MM.1S (cell line): ENCODE measurements around the gene GCG.

Source experiments
- DNase-seq: peaks from one replicate; pipeline ENCODE4 v3.0.0-alpha.2; 2015
- H2AFZ ChIP-seq: fragments of 300-600 bp; sonication (generic); 2 replicates; pipeline ENCODE4 v1.6.0; 2016; ENCODE audit warnings: antibody characterized with exemption, low read length
- H3F3A ChIP-seq: fragments of 300-600 bp; sonication (generic); 2 replicates; pipeline ENCODE4 v1.6.1; 2016; ENCODE audit warnings: mild to moderate bottlenecking, antibody characterized with exemption, low read length, moderate library complexity, mixed read lengths; ENCODE audit not compliant: insufficient read depth
- H3K27ac ChIP-seq: fragments of 300-600 bp; sonication (generic); 2 replicates; pipeline ENCODE4 v1.5.1; 2016; ENCODE audit warnings: mild to moderate bottlenecking, low read length
- H3K27me3 ChIP-seq: fragments of 300-600 bp; sonication (generic); replicated peaks from 2 replicates; pipeline ENCODE4 v1.6.0; 2016; ENCODE audit warnings: low read length; ENCODE audit not compliant: insufficient read depth
- H3K36me3 ChIP-seq: fragments of 300-600 bp; sonication (generic); replicated peaks from 2 replicates; pipeline ENCODE4 v1.6.1; 2016; ENCODE audit warnings: mild to moderate bottlenecking, low read length, mixed read lengths; ENCODE audit not compliant: insufficient read depth
- H3K4me1 ChIP-seq: fragments of 300-600 bp; sonication (generic); 2 replicates; pipeline ENCODE4 v1.6.1; 2016; ENCODE audit warnings: low read length, mixed read lengths
- H3K4me2 ChIP-seq: fragments of 300-600 bp; sonication (generic); 2 replicates; pipeline ENCODE4 v1.6.0; 2016; ENCODE audit warnings: low read depth, low read length
- H3K4me3 ChIP-seq: fragments of 300-600 bp; sonication (generic); 2 replicates; pipeline ENCODE4 v1.5.1; 2016; ENCODE audit warnings: low read length, mixed read lengths
- H3K79me2 ChIP-seq: fragments of 300-600 bp; sonication (generic); 2 replicates; pipeline ENCODE4 v1.6.1; 2016; ENCODE audit warnings: mixed run types, low read length, mixed read lengths
- H3K9ac ChIP-seq: fragments of 300-600 bp; sonication (generic); 2 replicates; pipeline ENCODE4 v1.6.1; 2016; ENCODE audit warnings: low read length, mixed read lengths
- H3K9me2 ChIP-seq: fragments of 300-600 bp; sonication (generic); replicated peaks from 2 replicates; pipeline ENCODE4 v1.6.1; 2016; ENCODE audit warnings: mild to moderate bottlenecking, low read length, mixed read lengths; ENCODE audit not compliant: insufficient read depth
- H3K9me3 ChIP-seq: fragments of 300-600 bp; sonication (generic); replicated peaks from 2 replicates; pipeline ENCODE4 v1.6.1; 2016; ENCODE audit warnings: mild to moderate bottlenecking, low read length, mixed read lengths; ENCODE audit not compliant: insufficient read depth
- H4K20me1 ChIP-seq: fragments of 300-600 bp; sonication (generic); 2 replicates; pipeline ENCODE4 v1.6.1; 2016; ENCODE audit warnings: mild to moderate bottlenecking, low read length, moderate library complexity, mixed read lengths; ENCODE audit not compliant: insufficient read depth
- CTCF ChIP-seq: fragments of 300-600 bp; sonication (generic); IDR thresholded peaks from 2 replicates; pipeline ENCODE4 v1.5.1; 2016; ENCODE audit warnings: antibody characterized with exemption, low read length, mixed read lengths
- EZH2 ChIP-seq: fragments of 300-600 bp; sonication (generic); optimal IDR thresholded peaks from 2 replicates; pipeline ENCODE3; 2017; ENCODE audit warnings: low read depth, mild to moderate bottlenecking, antibody characterized with exemption, low read length, mixed read lengths
- EZH2phosphoT487 ChIP-seq: fragments of 300-600 bp; sonication (generic); IDR thresholded peaks from 2 replicates; pipeline ENCODE4 v1.6.1; 2018; ENCODE audit warnings: antibody characterized with exemption, low read length

GCG gene

GRCh38 chr2:162198239-162198638 lies 46.2 kb upstream of the GCG start:
- TF ChIP-seq EZH2: no peak
- TF ChIP-seq EZH2phosphoT487: no peak
- no peak for TF ChIP-seq CTCF
- no peaks in the 10 kb centered on the region for H3K9me3 ChIP-seq
- no peak overlapping the region for H2AFZ ChIP-seq
- no peaks in the 10 kb centered on the region for H3K4me1 ChIP-seq
- no peaks in the 10 kb centered on the region for H3K27me3 ChIP-seq
- no peaks in the 10 kb centered on the region for H4K20me1 ChIP-seq
- no peaks in the 10 kb centered on the region for H3F3A ChIP-seq
- no peaks in the 10 kb centered on the region for H3K79me2 ChIP-seq
- no peak overlapping the region for H3K27ac ChIP-seq
- H3K9ac ChIP-seq: no peak overlapping the region
- H3K36me3 ChIP-seq: no peaks in the 10 kb centered on the region
- no peak overlapping the region for H3K4me2 ChIP-seq
- H3K4me3 ChIP-seq: no peak overlapping the region
- DNase-seq: no peak
- H3K9me2 ChIP-seq: no peaks in the 10 kb centered on the region

DNA sequence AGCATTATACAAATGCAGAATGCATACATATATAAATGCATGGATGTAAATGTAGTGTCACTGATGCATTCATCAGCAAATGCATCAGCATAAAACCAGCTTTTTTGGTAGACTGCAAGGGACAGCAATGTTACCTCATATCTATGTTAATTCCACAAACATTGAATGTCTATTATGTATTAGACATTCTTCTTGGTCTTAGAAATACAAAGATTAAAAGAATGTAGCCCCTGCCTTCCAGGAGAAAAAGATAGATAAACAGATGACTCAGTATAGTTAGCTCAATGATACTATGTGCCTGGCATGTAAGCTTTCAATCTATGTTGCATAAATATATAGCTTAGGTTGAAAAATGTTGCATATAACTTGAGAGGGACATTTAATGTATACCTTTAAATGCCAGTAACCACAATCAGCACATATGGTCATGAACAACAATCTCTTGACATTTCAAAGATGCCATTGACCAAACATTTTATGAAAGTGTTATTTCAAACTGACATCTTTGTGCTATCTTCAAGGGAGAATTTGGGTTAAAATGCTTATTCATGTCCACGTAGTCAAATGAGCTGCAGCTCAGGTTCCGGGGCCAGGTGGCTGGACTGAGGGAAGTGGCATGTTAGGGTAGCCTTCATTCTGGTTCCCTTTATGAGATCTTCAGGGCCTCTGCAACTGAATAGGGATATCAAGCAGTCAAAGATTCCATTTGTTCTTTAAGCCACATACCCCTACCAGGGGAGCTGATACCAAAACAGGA lies 45.2 kb upstream of the GCG start:
- no peaks in the 10 kb centered on the region for H3K9me2 ChIP-seq
- TF ChIP-seq EZH2phosphoT487: no peak
- no peak for TF ChIP-seq EZH2
- no peak overlapping the region for H3K27ac ChIP-seq
- no peak for DNase-seq
- no peaks in the 10 kb centered on the region for H3K27me3 ChIP-seq
- H4K20me1 ChIP-seq: no peaks in the 10 kb centered on the region
- no peaks in the 10 kb centered on the region for H3K36me3 ChIP-seq
- H3K4me1 ChIP-seq: no peaks in the 10 kb centered on the region
- no peak overlapping the region for H3K4me2 ChIP-seq
- no peak overlapping the region for H3K4me3 ChIP-seq
- no peak overlapping the region for H3K9ac ChIP-seq
- no peak overlapping the region for H2AFZ ChIP-seq
- no peaks in the 10 kb centered on the region for H3K9me3 ChIP-seq
- no peaks in the 10 kb centered on the region for H3K79me2 ChIP-seq
- no peaks in the 10 kb centered on the region for H3F3A ChIP-seq

- Histone ChIP-seq H3K9ac (no peak overlapping the region), H3K79me2 (no peaks in the 10 kb centered on the region), H2AFZ (no peak overlapping the region), H3K36me3 (no peaks in the 10 kb centered on the region), H3F3A (no peaks in the 10 kb centered on the region), H3K9me2 (no peaks in the 10 kb centered on the region), H3K27ac (no peak overlapping the region), H3K4me2 (no peak overlapping the region), H3K9me3 (no peaks in the 10 kb centered on the region), H3K4me1 (no peaks in the 10 kb centered on the region), H4K20me1 (no peaks in the 10 kb centered on the region), H3K4me3 (no peak overlapping the region), H3K27me3 (no peaks in the 10 kb centered on the region)
- TF ChIP-seq CTCF (no peak), EZH2 (no peak), EZH2phosphoT487 (no peak)
- DNase-seq: no peak
Observed at GRCh38 chr2:162196638-162197037, 44.6 kb upstream of the GCG start.

- no peaks in the 10 kb centered on the region for H3K79me2 ChIP-seq
Observed at GRCh38 chr2:162188451-162188850, 36.4 kb upstream of the GCG start.

More at GRCh38 chr2:162188451-162188850, 36.4 kb upstream of the GCG start:
- no peaks in the 10 kb centered on the region for H3K9me2 ChIP-seq
- H2AFZ ChIP-seq: no peak overlapping the region
- H3K27me3 ChIP-seq: no peaks in the 10 kb centered on the region
- no peak for DNase-seq
- H4K20me1 ChIP-seq: no peaks in the 10 kb centered on the region
- TF ChIP-seq CTCF (no peak), EZH2 (no peak), EZH2phosphoT487 (no peak)
- H3K9ac ChIP-seq: no peak overlapping the region
- no peaks in the 10 kb centered on the region for H3K9me3 ChIP-seq
- H3K4me3 ChIP-seq: no peak overlapping the region
- no peak overlapping the region for H3K27ac ChIP-seq
- no peaks in the 10 kb centered on the region for H3F3A ChIP-seq
- peaks cover 6% of the 10 kb centered on the region; the same call in 1 of the 2 replicates for H3K4me1 ChIP-seq
- H3K36me3 ChIP-seq: no peaks in the 10 kb centered on the region
- no peak overlapping the region for H3K4me2 ChIP-seq
